HEK293T (cell line): ENCODE results near the gene BACE1.
A peak's percentile ranks its signal among the peaks of the same experiment; 100 is the strongest.
"Not testable (repeated sequence)": the region's sequence is repeated elsewhere in the genome, so short reads cannot be mapped to it uniquely, and the experiment has no call there.

ENCODE experiments used
- CTCF ChIA-PET: fragments of 350-600 bp; formaldehyde crosslinking; extraction: SDS; loops from one replicate; lab custom pipeline; 2021; ENCODE audit warnings: antibody characterized with exemption, inconsistent platforms; lab: Yijun Ruan, JAX
- POLR2A ChIA-PET: fragments of 350-600 bp; formaldehyde crosslinking; extraction: SDS; loops from one replicate; lab custom pipeline; 2020; ENCODE audit warnings: antibody characterized with exemption, inconsistent platforms; lab: Yijun Ruan, JAX
- DNase-seq: peaks from one replicate; pipeline ENCODE4 v3.0.0; 2012; ENCODE audit warnings: mixed read lengths; ENCODE audit errors: extremely low spot score
- ARNT ChIP-seq: fragments of 450-650 bp; IDR thresholded peaks from 2 replicates; pipeline ENCODE4 v1.6.1; 2017; ENCODE audit warnings: mild to moderate bottlenecking
- BHLHE40 ChIP-seq: fragments of 450-650 bp; IDR thresholded peaks from 2 replicates; pipeline ENCODE4 v1.6.1; 2016; ENCODE audit warnings: mild to moderate bottlenecking, moderate library complexity, borderline replicate concordance
- CTBP1 ChIP-seq: fragments of 450-650 bp; IDR thresholded peaks from 2 replicates; pipeline ENCODE4 v1.6.1; 2016; ENCODE audit warnings: borderline replicate concordance
- ELF4 ChIP-seq: fragments of 450-650 bp; IDR thresholded peaks from 2 replicates; pipeline ENCODE4 v1.6.1; 2017; ENCODE audit warnings: antibody characterized with exemption
- FOXA1 ChIP-seq: fragments of 450-650 bp; IDR thresholded peaks from 2 replicates; pipeline ENCODE4 v1.6.1; 2016; ENCODE audit warnings: mild to moderate bottlenecking
- FOXK2 ChIP-seq: fragments of 450-650 bp; IDR thresholded peaks from 2 replicates; pipeline ENCODE4 v1.6.1; 2016; ENCODE audit warnings: mild to moderate bottlenecking
- FOXM1 ChIP-seq: fragments of 450-650 bp; IDR thresholded peaks from 2 replicates; pipeline ENCODE4 v1.6.1; 2017; ENCODE audit warnings: mild to moderate bottlenecking, borderline replicate concordance
- HDGF ChIP-seq: fragments of 450-650 bp; IDR thresholded peaks from 2 replicates; pipeline ENCODE4 v1.6.1; 2017; ENCODE audit warnings: antibody characterized with exemption, borderline replicate concordance
- L3MBTL2 ChIP-seq: fragments of 450-650 bp; conservative IDR thresholded peaks from 2 replicates; pipeline ENCODE4 v1.6.1; 2016; ENCODE audit warnings: mild to moderate bottlenecking
- LEF1 ChIP-seq: fragments of 450-650 bp; IDR thresholded peaks from 2 replicates; pipeline ENCODE4 v1.6.1; 2017; ENCODE audit warnings: mild to moderate bottlenecking, borderline replicate concordance
- NFRKB ChIP-seq: fragments of 450-650 bp; IDR thresholded peaks from 2 replicates; pipeline ENCODE4 v1.6.1; 2016; ENCODE audit warnings: mild to moderate bottlenecking, moderate library complexity
- PKNOX1 ChIP-seq: fragments of 450-650 bp; IDR thresholded peaks from 2 replicates; pipeline ENCODE4 v1.6.1; 2016
- SP1 ChIP-seq: fragments of 450-650 bp; IDR thresholded peaks from 2 replicates; pipeline ENCODE4 v1.6.1; 2017
- SUZ12 ChIP-seq: fragments of 450-650 bp; IDR thresholded peaks from 2 replicates; pipeline ENCODE4 v1.6.1; 2016; ENCODE audit warnings: mild to moderate bottlenecking
- TARDBP ChIP-seq: fragments of 450-650 bp; IDR thresholded peaks from 2 replicates; pipeline ENCODE4 v1.6.1; 2016
- ZNF384 ChIP-seq: fragments of 450-650 bp; IDR thresholded peaks from 2 replicates; pipeline ENCODE4 v1.6.1; 2016

Gene BACE1

GRCh38 chr11:117327567-117328374 lies 11.7 kb upstream of the BACE1 start, which contains the start of gene CEP164:
CEP164 (plus strand) TSS chr11:117327854; CDS start chr11:117338587, 10,733 bp downstream.
- POLR2A ChIA-PET: interaction anchor here (1.0 to 1.9 kb wide), 5 partner anchors 9 to 95 kb away, joined by 4 to 16 read pairs (median 6); partner anchors contain the start of genes BACE1, PCSK7 and RNF214

GRCh38 chr11:117327255-117327566 lies 11.2 kb upstream of the BACE1 start:
- ChIA-PET CTCF (interaction anchor here (1.2 to 1.3 kb wide), 2 partner anchors 20 to 99 kb away, joined by 3 read pairs; no protein-coding TSS in a partner anchor), POLR2A (interaction anchor here (1.0 to 1.9 kb wide), 2 partner anchors 8 to 11 kb away, joined by 4 to 16 read pairs; partner anchors contain the start of gene BACE1)

More at GRCh38 chr11:117327567-117328374, 11.7 kb upstream of the BACE1 start, which contains the start of gene CEP164:
- CTCF ChIA-PET: interaction anchor here (0.5 to 1.3 kb wide), 4 partner anchors 9 to 102 kb away, joined by 3 to 7 read pairs (median 3); no protein-coding TSS in a partner anchor
- no peak for TF ChIP-seq SP1
- peak; percentile 85 for TF ChIP-seq ELF4
- TF ChIP-seq L3MBTL2: peak; percentile 87
- peak; percentile 93 for TF ChIP-seq PKNOX1
- no peak for TF ChIP-seq FOXA1
- peak; percentile 97 for DNase-seq

GRCh38 chr11:117319214-117319840 lies 3.3 kb upstream of the BACE1 start:
- no peak for DNase-seq
- ChIA-PET CTCF (interaction anchor here (0.7 kb wide), 1 partner anchor 9 kb away, joined by 7 read pairs; the partner anchor contains the start of gene CEP164), POLR2A (interaction anchor here (1.3 kb wide), 1 partner anchor 8 kb away, joined by 4 read pairs; the partner anchor contains the start of gene CEP164)
- TF ChIP-seq SUZ12 (no peak), TARDBP (no peak), FOXM1 (no peak), SP1 (no peak), LEF1 (no peak), HDGF (no peak), ARNT (no peak), ZNF384 (no peak), L3MBTL2 (no peak), ELF4 (no peak), CTBP1 (no peak), NFRKB (no peak), FOXK2 (no peak), PKNOX1 (no peak), BHLHE40 (no peak), FOXA1 (no peak)

More at GRCh38 chr11:117327255-117327566, 11.2 kb upstream of the BACE1 start:
- peak; percentile 59 for TF ChIP-seq ZNF384
- not testable (repeated sequence) for DNase-seq

GRCh38 chr11:117318738-117319137 lies 2.7 kb upstream of the BACE1 start:
- DNase-seq: no peak
- no peak for TF ChIP-seq TARDBP
- TF ChIP-seq BHLHE40: no peak
- no peak for TF ChIP-seq ZNF384
- TF ChIP-seq SP1: no peak
- no peak for TF ChIP-seq FOXA1
- TF ChIP-seq HDGF: no peak
- no peak for TF ChIP-seq ELF4
- no peak for TF ChIP-seq NFRKB
- TF ChIP-seq PKNOX1: no peak
- no peak for TF ChIP-seq LEF1
- TF ChIP-seq FOXM1: no peak
- no peak for TF ChIP-seq L3MBTL2
- TF ChIP-seq ARNT: no peak
- TF ChIP-seq FOXK2: no peak
- no peak for TF ChIP-seq SUZ12
- no peak for TF ChIP-seq CTBP1
- ChIA-PET POLR2A (interaction anchor here (1.3 kb wide), 1 partner anchor 9 kb away, joined by 4 read pairs; the partner anchor contains the start of gene CEP164), CTCF (interaction anchor here (0.7 kb wide), 1 partner anchor 9 kb away, joined by 7 read pairs; the partner anchor contains the start of gene CEP164)

- TF ChIP-seq FOXK2: no peak
These were observed 515 bp downstream of the BACE1 start for GRCh38 chr11:117315285-117316196.

More at GRCh38 chr11:117315285-117316196, 515 bp downstream of the BACE1 start:
- DNase-seq: peak; percentile 33
- ChIA-PET POLR2A (interaction anchor here (1.2 to 2.4 kb wide), 2 partner anchors 12 to 19 kb away, joined by 3 to 16 read pairs; partner anchors contain the start of gene CEP164), CTCF (interaction anchor here (0.6 to 1.2 kb wide), 2 partner anchors 19 to 402 kb away, joined by 3 to 10 read pairs; no protein-coding TSS in a partner anchor)
